Measurements from ENCODE around the gene NTN4. TPM values are rescaled to one million over a fixed set of nuclear protein-coding genes. Genes with fewer than 3 reads are reported as not detected.
"Not testable (repeated sequence)": the region's sequence is repeated elsewhere in the genome, so short reads cannot be mapped to it uniquely, and the experiment has no call there.

Gene NTN4
- total RNA-seq, 1 donor from 2014 or later: 5.5 TPM

DNA sequence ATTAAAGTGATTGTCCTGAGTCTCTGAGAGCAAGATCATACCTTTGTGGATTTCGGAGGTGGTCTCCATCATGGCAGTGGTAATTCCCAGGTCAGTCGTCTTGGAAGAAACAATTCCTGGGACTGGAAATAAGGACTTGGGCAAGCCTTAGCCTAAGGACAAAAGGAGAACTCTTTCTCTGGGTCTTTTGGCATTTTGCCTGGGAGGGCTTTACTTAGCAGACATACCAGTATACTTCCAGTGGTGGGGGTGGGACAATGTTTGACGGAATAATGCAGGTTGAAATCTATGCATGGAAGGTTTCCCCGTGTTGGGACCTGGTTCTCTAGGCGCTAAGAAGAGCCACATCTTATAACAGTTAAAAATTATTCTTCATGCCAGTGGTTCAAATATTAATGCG, 168.8 kb downstream of the NTN4 start:
- no peak for ATAC-seq

- ATAC-seq: no peak
Observed at GRCh38 chr12:95620171-95620570, 170.4 kb downstream of the NTN4 start.

GRCh38 chr12:95616470-95616869, 174.1 kb downstream of the NTN4 start:
- not testable (repeated sequence) for ATAC-seq

DNA sequence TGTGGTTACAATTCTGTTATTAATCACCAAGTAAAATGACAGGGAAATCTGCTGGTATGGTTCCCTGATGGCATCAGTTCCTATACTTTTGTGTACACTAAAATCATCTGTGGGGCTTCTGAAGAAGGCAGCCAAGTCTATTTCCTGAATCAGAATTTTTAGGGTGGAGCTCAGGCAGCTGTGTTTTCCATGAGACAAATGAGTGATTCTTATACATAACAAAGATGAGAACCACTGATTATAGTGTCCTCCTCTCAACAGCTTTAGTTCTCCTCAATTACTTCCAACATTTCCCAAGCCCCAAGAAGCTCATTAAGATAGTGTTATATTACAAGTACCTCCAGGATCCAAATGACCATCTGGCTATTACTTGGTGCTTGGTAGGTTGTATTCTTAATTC, 174.8 kb downstream of the NTN4 start:
- no peak for ATAC-seq

- ATAC-seq: no peak
Observed at GRCh38 chr12:95614390-95614982, 176.1 kb downstream of the NTN4 start.

DNA sequence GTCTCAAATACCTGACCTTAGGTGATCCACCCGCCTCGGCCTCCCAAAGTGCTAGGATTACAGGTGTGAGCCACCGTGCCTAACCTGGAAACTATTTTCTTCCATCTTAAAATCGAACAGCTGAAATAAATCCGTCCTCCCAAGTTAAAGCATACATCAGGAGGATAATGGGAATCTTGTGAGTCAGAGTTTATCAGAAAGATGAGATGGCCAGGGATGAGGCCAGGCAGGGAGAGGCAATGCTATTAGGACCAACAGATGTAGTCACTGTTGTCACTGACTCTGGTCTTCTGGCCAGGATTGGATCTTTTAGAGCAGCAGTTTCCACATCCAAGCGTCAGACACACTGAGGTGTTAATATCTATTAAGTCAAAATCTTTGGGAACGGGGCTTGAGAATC, 177.5 kb downstream of the NTN4 start:
- ATAC-seq: no peak

GRCh38 chr12:95611676-95612309, 178.8 kb downstream of the NTN4 start:
- no peak for ATAC-seq

DNA sequence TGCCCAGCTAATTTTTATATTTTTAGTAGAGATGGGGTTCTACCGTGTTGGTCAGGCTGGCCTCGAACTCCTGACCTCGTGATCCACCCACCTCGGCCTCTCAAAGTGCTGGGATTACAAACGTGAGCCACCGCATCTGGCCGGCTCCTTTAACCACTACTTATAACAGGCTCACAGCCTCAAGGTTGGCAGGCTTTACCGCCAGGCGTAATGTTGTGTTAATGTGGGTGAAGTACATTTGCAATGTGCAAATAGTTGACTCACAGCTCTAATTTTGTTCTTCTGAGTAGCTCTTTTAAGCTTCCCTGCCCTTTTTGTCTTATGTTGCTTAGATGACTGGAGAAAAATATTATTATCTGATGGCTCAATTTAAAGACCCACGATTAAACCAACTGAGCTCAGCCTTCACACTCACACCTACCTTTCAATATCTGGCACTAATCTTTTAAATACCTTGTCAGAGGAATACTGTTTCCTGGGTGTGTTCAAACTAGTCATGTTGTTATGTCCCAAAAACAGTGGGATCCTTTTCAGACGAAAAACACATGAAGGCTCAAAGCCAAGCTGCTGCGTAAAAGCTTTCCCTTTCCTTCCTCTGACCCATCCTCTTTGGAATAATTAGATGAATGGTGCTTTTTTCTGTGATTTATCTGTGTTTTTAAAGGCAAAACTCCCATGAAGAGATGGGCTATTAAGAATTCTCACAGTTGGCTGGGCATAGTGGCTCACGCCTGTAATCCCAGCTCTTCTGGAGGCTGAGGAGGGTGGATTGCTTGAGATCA, 182.1 kb downstream of the NTN4 start:
- ATAC-seq: peak; percentile 96

Other genes with a start within 250 kb of the NTN4 start
- not detected for gene USP44, start 239.3 kb downstream of the NTN4 start, total RNA-seq
- gene SNRPF, start 68.2 kb upstream of the NTN4 start, total RNA-seq: 33.6 TPM
- not detected for gene CCDC38, start 151.8 kb upstream of the NTN4 start, total RNA-seq
- gene AMDHD1, start 152.6 kb upstream of the NTN4 start, total RNA-seq: 0.44 TPM
- gene HAL, start 205.6 kb upstream of the NTN4 start, total RNA-seq: 0.28 TPM
- gene LTA4H, start 244.8 kb upstream of the NTN4 start, total RNA-seq: 137 TPM

All from esophagus mucosa (tissue), 1 donor.